ENCODE measurements around the gene ABL2.
A peak's percentile ranks its signal among the peaks of the same experiment; 100 is the strongest.
"Not testable (repeated sequence)": the region's sequence is repeated elsewhere in the genome, so short reads cannot be mapped to it uniquely, and the experiment has no call there.

Gene ABL2

DNA sequence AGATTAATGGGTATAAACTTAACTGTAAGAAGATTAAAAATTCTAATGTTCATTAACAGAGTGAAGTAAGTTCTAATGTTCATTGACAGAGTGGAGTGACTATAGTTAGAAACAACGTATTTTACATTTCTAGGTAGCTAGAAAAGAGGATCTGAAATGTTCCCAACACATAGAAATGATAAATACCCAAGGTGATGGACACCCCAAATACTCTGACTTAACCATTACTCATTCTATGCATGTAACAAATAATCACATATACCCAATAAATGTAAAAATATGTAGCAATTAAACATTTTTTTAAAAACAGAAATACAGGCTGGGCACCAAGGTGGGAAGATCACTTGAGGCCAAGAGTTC lies 62.1 kb downstream of the ABL2 start:
- no peak for DNase-seq

DNA sequence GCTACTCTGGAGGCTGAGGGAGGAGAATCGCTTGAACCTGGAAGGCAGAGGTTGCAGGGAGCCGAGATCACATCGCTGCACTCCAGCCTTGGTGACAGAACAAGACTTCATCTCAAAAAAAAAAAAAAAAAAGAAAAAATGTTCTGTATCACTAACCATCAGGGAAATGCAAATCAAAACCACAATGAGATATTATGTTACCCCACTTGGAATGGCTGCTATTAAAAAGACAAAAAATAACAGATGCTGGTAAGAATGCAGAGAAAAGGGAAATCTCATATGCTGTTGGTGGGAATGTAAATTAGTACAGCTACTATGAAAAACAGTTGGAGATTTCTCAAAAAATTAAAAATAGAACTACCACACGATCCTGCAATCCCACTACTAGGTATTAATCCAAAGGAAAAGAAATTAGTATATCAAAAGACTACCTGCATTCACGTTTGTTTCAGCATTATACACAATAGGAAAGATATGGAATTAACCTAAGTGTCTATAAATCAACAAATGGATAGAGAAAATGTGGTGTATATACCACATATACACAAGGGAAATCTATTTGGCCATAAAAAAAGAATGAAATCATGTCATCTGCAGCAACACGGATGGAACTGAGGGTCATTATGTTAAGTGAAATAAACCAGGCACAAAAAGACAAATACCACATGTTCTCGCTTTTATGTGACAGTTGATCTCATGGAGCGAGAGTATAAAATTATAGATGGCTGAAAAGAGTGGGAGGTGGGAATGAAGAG lies 62.6 kb downstream of the ABL2 start:
- DNase-seq, result no peak

GRCh38 chr1:179164494-179164893 lies 65.0 kb downstream of the ABL2 start:
- DNase-seq, result no peak

DNA sequence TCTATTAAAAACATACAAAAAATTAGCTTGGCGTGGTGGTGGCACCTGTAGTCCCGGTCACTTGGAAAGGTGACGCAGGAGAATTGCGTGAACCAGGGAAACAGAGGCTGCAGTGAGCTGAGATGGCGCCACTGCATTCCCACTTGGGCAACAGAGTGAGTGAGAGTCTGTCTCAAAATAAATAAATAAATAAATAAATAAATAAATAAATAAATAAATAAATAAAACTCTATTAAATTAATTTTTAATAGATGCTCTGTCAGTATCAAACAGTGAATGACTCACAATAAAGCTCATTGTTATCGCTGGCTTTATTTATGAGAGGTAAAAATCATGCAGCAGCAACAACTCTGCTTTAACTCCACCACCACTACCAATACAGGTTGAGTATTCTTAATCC lies 72.8 kb downstream of the ABL2 start:
- no peak for DNase-seq

- DNase-seq, result no peak
These were observed 73.5 kb downstream of the ABL2 start for GRCh38 chr1:179156026-179156425.

GRCh38 chr1:179155615-179156014 lies 73.9 kb downstream of the ABL2 start:
- no peak for DNase-seq

DNA sequence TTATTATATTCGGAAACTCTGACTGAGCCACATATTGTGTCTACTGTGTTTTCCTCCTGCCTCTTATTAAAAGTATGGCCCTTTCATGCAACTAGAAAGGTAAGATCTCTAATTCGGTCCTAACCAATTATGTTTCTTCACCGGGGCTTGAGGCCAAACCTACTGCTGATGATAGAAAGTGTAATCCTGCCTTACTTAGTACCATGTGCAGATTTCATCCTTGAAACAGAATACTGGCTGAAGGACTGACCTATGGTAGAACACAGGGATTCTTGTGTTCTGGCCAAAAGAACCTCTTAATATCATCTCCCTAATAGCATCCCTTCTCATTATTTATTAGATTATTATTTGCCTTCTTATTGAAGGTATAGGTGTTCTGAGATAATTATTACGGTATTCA lies 75.0 kb downstream of the ABL2 start:
- DNase-seq, result no peak

- no peak for DNase-seq
These were observed 76.3 kb downstream of the ABL2 start for GRCh38 chr1:179153217-179153616.

- no peak for DNase-seq
These were observed 77.4 kb downstream of the ABL2 start for GRCh38 chr1:179151908-179152682.

DNA sequence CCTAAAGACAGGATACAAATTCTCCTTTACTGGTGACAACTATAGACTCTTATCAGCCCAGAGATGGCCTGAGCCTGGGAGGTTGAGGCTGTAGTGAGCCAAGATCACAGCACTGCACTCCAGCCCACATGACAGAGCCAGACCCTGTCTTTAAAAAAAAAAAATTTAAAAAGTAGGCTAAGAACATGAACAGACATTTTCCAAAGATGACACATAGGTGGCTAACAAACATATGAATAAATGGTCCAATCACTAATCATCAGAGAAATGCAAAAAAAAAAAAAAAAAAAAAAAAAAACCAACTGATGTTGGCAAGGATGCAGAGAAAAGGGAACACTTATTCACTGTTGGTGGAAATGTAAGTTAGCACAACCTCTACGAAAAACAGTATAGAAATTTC lies 82.6 kb downstream of the ABL2 start:
- DNase-seq, result no peak

- no peak for DNase-seq
These were observed 83.0 kb downstream of the ABL2 start for GRCh38 chr1:179146476-179146875.

GRCh38 chr1:179145521-179145920 lies 84.0 kb downstream of the ABL2 start:
- DNase-seq, result no peak

DNA sequence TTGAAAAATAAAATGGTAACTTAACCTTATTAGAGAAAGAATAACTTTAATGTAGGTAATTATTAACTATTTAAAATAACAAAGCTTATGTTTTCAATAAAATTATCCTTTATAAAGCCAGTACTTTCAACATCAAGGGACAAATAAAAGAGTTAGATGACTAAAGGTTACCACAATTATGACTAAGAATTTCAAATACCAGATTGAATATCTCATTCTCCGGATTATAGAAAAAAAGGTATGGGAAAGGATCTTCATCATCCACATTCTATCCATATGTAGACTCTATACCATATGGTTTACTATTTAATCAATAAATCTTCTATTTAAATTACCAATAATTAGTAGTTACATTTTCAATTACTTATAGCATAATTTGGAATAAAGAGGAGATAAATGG lies 84.9 kb downstream of the ABL2 start:
- DNase-seq, result no peak

- DNase-seq, result no peak
These were observed 86.2 kb downstream of the ABL2 start for GRCh38 chr1:179143322-179143721.

GRCh38 chr1:179142889-179143299 lies 86.6 kb downstream of the ABL2 start:
- no peak for DNase-seq

DNA sequence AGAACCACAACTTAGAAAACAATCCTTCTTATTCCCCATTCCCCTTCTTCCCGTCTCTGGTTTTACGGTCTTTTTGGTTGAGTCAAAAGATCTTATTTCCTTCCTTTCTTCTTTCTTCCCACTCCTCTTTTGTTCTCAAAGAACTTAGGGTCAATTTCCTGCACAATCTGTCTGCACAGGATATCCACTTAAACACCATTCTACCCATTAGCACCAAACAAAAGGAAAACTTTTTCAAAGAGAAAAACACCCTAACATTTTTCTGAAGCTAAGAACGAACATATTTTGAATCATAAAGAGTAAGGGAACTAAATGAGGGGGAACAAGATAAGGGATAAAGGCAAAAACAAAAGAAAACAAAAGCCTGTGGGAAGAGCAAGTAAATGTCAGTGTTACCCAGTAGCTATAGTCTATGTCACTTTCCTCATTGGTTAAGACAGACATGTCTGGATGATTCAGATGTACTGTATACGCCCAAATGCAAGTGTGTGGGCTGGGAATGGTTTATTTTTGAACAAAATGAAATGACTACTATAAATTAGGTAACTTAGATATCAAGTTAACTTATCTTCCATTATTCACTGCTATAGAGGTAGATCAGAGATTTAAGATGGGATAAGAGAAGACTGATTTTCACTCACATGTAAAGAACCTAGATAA lies 87.8 kb downstream of the ABL2 start:
- DNase-seq, result no peak

DNA sequence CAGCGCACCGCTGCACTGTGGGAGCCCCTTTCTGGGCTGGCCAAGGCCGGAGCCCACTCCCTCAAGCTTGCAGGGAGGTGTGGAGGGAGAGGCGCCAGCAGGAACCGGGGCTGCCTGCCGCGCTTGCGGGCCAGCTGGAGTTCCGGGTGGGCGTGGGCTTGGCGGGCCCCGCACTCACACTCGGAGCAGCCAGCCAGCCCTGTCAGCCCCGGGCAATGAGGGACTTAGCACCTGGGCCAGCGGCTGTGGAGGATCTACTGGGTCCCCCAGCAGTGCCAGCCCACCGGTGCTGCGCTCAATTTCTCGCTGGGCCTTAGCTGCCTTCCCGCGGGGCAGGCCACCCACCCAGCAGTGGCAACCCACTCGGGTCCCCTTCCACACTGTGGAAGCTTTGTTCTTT lies 90.7 kb downstream of the ABL2 start:
- DNase-seq, result not testable (repeated sequence)

DNA sequence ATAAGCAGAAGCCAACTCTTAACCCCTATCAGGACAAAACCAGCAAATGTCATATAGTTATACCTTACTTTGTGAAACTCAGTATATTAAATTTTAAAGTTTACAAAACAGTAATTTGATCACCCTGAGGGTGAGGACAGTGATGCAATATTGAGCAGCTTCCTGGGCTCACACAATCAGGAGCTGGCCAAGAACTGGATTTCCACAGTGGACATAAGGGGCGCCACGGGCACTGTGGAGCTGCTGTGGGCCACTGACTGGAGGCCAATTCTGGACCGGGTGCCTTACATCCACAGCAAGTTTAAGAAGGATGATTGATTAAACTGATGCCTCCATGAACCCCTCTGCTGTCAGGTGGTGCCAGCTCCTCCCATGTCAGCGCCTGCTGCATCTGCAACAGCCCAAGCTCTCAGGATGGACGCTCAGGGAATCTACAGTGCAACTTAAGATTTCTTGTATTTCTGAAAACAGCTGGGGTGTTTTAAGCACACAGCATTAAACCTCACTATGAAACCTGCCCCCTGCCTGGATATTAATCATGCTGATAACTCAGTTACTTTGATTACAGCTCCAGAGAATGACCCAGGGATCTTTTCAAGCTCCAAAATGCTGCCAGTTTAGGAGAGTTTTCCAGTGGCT lies 91.7 kb downstream of the ABL2 start:
- no peak for DNase-seq

GRCh38 chr1:179135707-179136106 lies 93.8 kb downstream of the ABL2 start:
- DNase-seq, result not testable (repeated sequence)

DNA sequence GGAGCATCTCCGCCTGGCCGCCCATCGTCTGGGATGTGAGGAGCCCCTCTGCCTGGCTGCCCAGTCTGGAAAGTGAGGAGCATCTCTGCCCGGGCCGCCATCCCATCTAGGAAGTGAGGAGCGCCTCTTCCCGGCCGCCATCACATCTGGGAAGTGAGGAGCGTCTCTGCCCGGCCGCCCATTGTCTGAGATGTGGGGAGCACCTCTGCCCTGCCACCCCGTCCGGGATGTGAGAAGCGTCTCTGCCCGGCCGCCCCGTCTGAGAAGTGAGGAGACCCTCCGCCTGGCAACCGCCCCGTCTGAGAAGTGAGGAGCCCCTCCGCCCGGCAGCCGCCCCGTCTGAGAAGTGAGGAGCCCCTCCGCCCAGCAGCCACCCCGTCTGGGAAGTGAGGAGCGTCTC lies 94.3 kb downstream of the ABL2 start:
- DNase-seq, result not testable (repeated sequence)

- DNase-seq, result peak; percentile 67
These were observed 99.6 kb downstream of the ABL2 start for GRCh38 chr1:179129702-179130473.

DNA sequence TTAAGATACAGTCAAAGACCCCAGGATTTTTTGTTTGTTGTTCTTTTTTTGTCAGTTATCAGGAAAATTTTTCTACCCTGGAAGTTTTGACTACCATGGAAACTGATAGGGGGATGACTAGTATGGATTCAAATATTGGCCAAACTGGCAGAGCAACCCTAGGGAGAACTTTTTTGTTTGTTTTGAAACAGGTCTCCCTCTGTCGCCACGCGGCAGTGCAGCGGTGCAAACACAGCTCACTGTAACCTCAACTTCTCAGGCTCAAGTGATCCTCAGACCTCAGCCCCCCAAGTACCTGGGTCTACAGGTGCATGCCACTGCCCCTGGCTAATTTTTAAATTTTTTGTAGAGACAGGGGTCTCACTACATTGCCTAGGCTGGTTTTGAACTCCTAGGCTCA lies 101.0 kb downstream of the ABL2 start:
- no peak for DNase-seq

All from SIG-M5 (cell line).